ENCODE results near the gene HPCAL4. TPM values are rescaled to one million over a fixed set of nuclear protein-coding genes. Genes with fewer than 3 reads are reported as not detected.
A peak's percentile ranks its signal among the peaks of the same experiment; 100 is the strongest.

The HPCAL4 gene
- total RNA-seq, 1 donor from 2014 or later, result 0.13 TPM

DNA sequence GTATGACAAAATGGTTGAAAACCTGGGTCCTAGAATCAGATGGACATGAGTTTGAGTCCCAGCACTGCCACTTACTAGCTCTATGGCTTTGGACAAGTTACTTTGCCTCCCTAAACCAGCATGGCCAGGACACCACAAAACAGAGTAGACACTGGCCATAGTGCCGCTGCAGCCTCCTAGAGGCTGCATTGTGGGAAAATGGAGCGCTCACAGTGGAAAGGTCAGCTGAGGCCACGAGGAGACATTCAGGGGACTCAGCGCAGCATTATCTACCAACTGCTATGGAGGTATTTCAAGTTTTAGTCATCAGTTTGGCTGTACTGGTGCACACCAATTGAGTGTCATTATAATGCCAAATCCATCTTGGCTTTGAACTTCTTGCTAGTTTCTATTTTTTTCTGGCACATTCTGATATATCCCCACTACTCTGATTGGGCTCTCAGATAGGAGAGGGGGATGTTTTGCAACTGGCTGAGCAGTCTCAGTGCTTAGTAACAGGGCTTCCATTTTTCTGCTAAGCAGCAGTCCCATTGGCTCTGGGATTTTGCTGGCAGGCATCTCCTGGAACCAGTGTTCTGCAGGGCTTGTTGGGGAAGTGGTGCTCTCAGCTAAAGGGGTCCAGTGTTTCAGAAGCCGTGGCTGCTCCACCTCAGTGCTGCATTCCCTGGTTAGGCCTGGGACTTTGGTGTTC lies 35.5 kb downstream of the HPCAL4 start:
- Histone ChIP-seq H3F3A (ENCODE audit: low read depth) (no peaks in the 10 kb centered on the region), H3K9ac (no peak overlapping the region), H3K9me3 (ENCODE audit: low read depth) (no peaks in the 10 kb centered on the region), H3K4me1 (no peaks in the 10 kb centered on the region), H3K36me3 (no peaks in the 10 kb centered on the region), H3K27me3 (peaks cover 76% of the 10 kb centered on the region), H3K4me2 (no peak overlapping the region), H3K27ac (no peak overlapping the region), H4K20me1 (ENCODE audit: low read depth) (no peaks in the 10 kb centered on the region), H2AFZ (replicated peaks) (no peak overlapping the region), H3K4me3 (no peak overlapping the region), H3K79me2 (ENCODE audit: low read depth) (no peaks in the 10 kb centered on the region)
- Mint-ChIP-seq H3K4me3 (no peak overlapping the region), H3K36me3 (no peaks in the 10 kb centered on the region), H3K27me3 (ENCODE audit: insufficient read depth, low read depth) (peaks cover 14% of the 10 kb centered on the region), H3K9me3 (no peaks in the 10 kb centered on the region), H3K4me1 (peaks cover 14% of the 10 kb centered on the region), H3K27ac (no peak overlapping the region)
- TF ChIP-seq EZH2phosphoT487 (IDR thresholded peaks at IDR 0.05) (no peak), EZH2 (IDR thresholded peaks at IDR 0.05) (no peak)
- TF ChIP-seq, protein P1, sequence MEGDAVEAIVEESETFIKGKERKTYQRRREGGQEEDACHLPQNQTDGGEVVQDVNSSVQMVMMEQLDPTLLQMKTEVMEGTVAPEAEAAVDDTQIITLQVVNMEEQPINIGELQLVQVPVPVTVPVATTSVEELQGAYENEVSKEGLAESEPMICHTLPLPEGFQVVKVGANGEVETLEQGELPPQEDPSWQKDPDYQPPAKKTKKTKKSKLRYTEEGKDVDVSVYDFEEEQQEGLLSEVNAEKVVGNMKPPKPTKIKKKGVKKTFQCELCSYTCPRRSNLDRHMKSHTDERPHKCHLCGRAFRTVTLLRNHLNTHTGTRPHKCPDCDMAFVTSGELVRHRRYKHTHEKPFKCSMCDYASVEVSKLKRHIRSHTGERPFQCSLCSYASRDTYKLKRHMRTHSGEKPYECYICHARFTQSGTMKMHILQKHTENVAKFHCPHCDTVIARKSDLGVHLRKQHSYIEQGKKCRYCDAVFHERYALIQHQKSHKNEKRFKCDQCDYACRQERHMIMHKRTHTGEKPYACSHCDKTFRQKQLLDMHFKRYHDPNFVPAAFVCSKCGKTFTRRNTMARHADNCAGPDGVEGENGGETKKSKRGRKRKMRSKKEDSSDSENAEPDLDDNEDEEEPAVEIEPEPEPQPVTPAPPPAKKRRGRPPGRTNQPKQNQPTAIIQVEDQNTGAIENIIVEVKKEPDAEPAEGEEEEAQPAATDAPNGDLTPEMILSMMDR (IDR thresholded peaks at IDR 0.05), result no peak
- DNase-seq (ENCODE audit: low spot score), result no peak

GRCh38 chr1:39654291-39654690 lies 36.9 kb downstream of the HPCAL4 start:
- Mint-ChIP-seq H3K4me1 (peaks cover 14% of the 10 kb centered on the region), H3K27me3 (ENCODE audit: insufficient read depth, low read depth) (peaks cover 11% of the 10 kb centered on the region), H3K9me3 (no peaks in the 10 kb centered on the region), H3K36me3 (no peaks in the 10 kb centered on the region), H3K27ac (no peak overlapping the region), H3K4me3 (no peak overlapping the region)
- no peaks in the 10 kb centered on the region for H3F3A ChIP-seq (ENCODE audit: low read depth)
- H3K79me2 ChIP-seq (ENCODE audit: low read depth), result no peaks in the 10 kb centered on the region
- H2AFZ ChIP-seq (replicated peaks), result no peak overlapping the region
- no peak for DNase-seq (ENCODE audit: low spot score)
- TF ChIP-seq EZH2 (IDR thresholded peaks at IDR 0.05) (no peak), EZH2phosphoT487 (IDR thresholded peaks at IDR 0.05) (no peak)
- TF ChIP-seq, protein P1 (IDR thresholded peaks at IDR 0.05), result no peak
- H3K4me2 ChIP-seq, result no peak overlapping the region
- peaks cover 75% of the 10 kb centered on the region for H3K27me3 ChIP-seq
- H3K4me1 ChIP-seq, result no peaks in the 10 kb centered on the region
- H3K9ac ChIP-seq, result no peak overlapping the region
- no peaks in the 10 kb centered on the region for H4K20me1 ChIP-seq (ENCODE audit: low read depth)
- no peak overlapping the region for H3K27ac ChIP-seq
- no peaks in the 10 kb centered on the region for H3K9me3 ChIP-seq (ENCODE audit: low read depth)
- no peaks in the 10 kb centered on the region for H3K36me3 ChIP-seq
- no peak overlapping the region for H3K4me3 ChIP-seq

- Mint-ChIP-seq H3K4me3 (no peak overlapping the region), H3K9me3 (no peaks in the 10 kb centered on the region), H3K4me1 (peaks cover 14% of the 10 kb centered on the region), H3K36me3 (no peaks in the 10 kb centered on the region), H3K27ac (peak overlapping the region; percentile 1), H3K27me3 (ENCODE audit: insufficient read depth, low read depth) (peaks cover 11% of the 10 kb centered on the region)
- Histone ChIP-seq H4K20me1 (ENCODE audit: low read depth) (no peaks in the 10 kb centered on the region), H3K4me2 (no peak overlapping the region), H3F3A (ENCODE audit: low read depth) (no peaks in the 10 kb centered on the region), H3K79me2 (ENCODE audit: low read depth) (no peaks in the 10 kb centered on the region), H3K4me3 (no peak overlapping the region), H3K4me1 (no peaks in the 10 kb centered on the region), H3K9ac (no peak overlapping the region), H3K36me3 (no peaks in the 10 kb centered on the region), H3K27me3 (peaks cover 73% of the 10 kb centered on the region), H3K27ac (no peak overlapping the region), H3K9me3 (ENCODE audit: low read depth) (no peaks in the 10 kb centered on the region), H2AFZ (replicated peaks) (peak overlapping the region; percentile 70)
- TF ChIP-seq, protein P1 (IDR thresholded peaks at IDR 0.05), result peak; percentile 90
- no peak for TF ChIP-seq EZH2phosphoT487 (IDR thresholded peaks at IDR 0.05)
- DNase-seq (ENCODE audit: low spot score), result peak; percentile 80
Measured at GRCh38 chr1:39653546-39654031, 37.6 kb downstream of the HPCAL4 start.

All from neural progenitor cell (in vitro differentiated cells).